GM12891 (cell line): ENCODE data around the gene ALOXE3.

Experiments used
- DNase-seq: peaks from one replicate; pipeline ENCODE4 v3.0.0; 2011; ENCODE audit warnings: low spot score; ENCODE audit not compliant: insufficient read length
- FAIRE-seq: peaks from 2 replicates; lab custom pipeline; 2011; peaks lifted over from hg19 to GRCh38; lab: Jason Lieb, UNC
- PAX5 ChIP-seq: IDR thresholded peaks from 2 replicates; pipeline ENCODE4 v1.6.1; 2011; ENCODE audit warnings: low read length, moderate library complexity, mild to moderate bottlenecking; ENCODE audit not compliant: insufficient read depth, severe bottlenecking
- POLR2A ChIP-seq: IDR thresholded peaks from 2 replicates; pipeline ENCODE4 v1.6.1; 2011; ENCODE audit warnings: low read depth, low read length, control low read depth
- POLR2AphosphoS5 ChIP-seq: IDR thresholded peaks from 2 replicates; pipeline ENCODE4 v1.6.1; 2011; ENCODE audit warnings: low read depth, low read length, control low read depth
- POU2F2 ChIP-seq: IDR thresholded peaks from 2 replicates; pipeline ENCODE4 v1.6.1; 2011; ENCODE audit warnings: low read depth, mild to moderate bottlenecking, control low read depth, low read length, moderate library complexity
- SPI1 ChIP-seq: IDR thresholded peaks from 2 replicates; pipeline ENCODE4 v1.6.1; 2011; ENCODE audit warnings: low read depth, low read length, control low read depth
- TAF1 ChIP-seq: IDR thresholded peaks from 2 replicates; pipeline ENCODE4 v1.6.1; 2011; ENCODE audit warnings: low read depth, low read length, control low read depth

Gene ALOXE3

DNA sequence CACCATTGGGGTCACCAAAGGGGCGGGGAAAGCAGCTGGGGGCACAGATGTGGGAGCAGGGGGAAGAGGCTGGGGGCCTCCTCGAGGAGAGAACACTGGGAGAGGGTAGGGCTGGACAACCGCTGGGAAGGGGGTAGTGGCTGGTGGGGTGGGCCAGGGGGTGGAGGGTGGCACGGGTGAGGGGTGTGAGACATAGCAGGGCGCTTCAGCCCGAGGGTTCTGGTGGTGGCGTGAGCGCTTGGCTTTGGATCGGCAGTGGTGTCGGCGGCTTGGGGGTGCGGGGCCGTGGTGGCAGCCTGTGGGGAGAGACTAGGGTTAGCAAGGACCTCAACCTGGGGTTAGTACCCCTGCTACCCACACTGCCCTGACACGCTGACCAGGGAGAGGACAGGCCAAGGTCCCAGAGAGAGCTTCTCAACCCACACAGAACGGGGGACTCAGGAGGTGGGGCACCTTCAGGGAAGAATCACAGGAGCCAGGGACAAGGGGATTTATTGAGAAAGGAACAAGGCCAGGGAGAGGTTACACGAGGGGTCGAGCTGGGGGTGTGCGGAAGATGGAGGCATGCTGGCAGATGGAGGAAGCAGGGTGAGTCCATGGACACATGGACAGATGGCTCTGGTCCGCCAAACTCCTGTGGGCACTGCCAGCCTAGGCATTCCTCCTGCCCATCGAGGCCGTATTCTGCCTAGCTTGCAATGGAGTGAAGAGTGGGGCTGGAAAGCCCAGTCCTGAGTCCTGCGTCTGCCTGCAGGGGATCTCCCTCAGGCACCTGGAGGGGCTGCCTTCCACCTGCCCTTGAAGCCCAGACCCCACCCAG is 25.5 kb upstream of the ALOXE3 start:
- no peak for DNase-seq
- no peak for TF ChIP-seq SPI1
- no peak for TF ChIP-seq TAF1
- no peak; the same call in 1 of the 2 replicates for TF ChIP-seq POLR2AphosphoS5
- TF ChIP-seq POLR2A, result no peak
- no peak for TF ChIP-seq PAX5
- no peak for TF ChIP-seq POU2F2
- no peak for FAIRE-seq

DNA sequence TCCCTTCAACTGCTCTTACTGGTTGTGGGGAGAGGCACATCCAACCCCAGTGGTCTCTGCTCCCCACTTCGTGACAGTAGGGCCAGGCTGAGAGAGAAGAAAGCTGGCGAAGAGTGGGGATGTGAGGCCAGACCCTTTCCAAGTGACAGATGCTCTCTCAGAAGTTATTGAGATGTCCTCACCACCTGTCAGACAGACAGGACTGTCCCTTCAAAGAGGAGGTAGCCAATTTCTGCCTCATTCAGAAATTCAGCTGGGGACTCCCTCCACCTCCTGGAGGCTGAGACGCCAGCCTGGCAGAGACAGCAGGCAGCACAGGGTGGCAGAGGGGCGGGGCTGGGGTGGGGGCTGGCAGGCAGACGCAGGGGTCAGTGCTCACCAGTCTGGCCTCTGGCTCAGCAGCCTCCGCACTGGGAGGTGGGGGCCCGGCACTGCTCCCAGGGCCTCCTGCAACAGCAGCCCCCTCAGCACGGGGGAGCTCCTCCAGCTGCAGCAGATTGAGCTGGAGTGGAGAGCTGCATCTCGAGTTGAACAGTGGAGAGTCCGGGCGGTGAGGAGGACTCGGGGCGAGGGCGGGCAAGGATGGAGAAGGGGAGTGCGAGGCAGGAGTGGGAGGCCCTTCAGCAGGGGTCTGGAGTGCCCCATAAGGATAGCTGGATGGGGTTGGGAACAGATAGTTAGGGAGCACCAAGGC is 24.7 kb upstream of the ALOXE3 start:
- no peak for FAIRE-seq
- no peak for DNase-seq
- TF ChIP-seq PAX5 (no peak), POLR2A (no peak), POLR2AphosphoS5 (no peak; the same call in 1 of the 2 replicates)

DNA sequence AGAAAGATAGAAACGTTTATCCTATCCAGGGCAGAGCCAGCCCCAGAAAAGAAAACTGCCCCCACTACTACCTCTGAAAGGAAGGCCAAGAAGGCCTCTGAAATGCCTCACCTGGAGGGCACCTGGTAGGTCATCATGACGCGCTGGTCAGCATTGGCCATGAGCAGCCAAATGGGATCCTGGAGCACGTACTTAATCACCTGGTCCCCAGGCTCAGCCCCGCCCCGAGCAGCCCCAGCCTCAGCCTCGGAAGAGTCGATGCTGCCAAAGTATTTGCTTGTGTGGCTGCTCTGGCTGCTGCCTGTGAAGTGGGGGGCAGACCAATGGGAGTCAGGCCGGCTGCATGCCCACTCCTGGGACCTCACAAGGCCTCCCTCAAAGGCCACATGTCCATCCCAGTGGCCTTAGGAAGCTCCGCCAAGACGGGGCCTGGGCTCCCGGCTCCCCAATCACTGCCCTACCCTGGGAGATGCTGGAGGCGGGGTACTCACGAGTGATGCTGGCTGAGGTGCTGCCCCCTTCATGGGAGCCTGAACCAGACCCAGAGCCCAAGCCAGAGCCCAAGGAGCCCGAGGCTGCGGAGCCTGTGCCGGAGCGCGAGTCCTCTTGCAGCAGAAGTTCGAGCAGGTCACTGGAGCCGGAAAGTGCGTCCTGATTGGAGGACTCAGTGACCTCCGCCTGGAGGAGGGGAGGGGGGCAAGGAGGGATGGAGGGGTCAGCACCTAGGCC is 24.0 kb upstream of the ALOXE3 start:
- no peak for DNase-seq
- TF ChIP-seq POU2F2, result no peak
- TF ChIP-seq POLR2AphosphoS5, result 0 out of 2 replicates have a peak, but pooled peaks have one; percentile 6
- FAIRE-seq, result no peak

DNA sequence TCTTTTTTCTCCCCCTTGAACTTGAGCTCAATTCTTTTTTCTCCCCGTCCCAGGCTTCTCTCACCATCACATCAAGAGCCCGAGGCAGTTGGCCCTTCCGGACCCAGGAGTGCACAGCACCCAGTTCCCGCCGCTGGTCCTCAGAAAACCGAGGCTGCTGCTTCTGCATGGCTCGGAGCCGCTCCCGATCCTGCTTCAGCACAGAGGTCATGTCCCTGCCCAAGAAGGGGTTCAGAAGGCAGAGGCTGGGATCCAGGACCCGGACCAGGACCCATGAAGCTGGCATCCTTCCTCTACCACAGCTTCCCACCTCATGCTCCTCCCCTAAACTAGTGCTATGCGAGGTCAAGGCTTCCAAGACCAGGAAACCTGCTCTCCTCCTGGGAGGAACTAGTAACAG is 23.4 kb upstream of the ALOXE3 start:
- FAIRE-seq (no peak), DNase-seq (no peak)
- TF ChIP-seq POLR2A, result no peak
- TF ChIP-seq PAX5, result no peak

DNA sequence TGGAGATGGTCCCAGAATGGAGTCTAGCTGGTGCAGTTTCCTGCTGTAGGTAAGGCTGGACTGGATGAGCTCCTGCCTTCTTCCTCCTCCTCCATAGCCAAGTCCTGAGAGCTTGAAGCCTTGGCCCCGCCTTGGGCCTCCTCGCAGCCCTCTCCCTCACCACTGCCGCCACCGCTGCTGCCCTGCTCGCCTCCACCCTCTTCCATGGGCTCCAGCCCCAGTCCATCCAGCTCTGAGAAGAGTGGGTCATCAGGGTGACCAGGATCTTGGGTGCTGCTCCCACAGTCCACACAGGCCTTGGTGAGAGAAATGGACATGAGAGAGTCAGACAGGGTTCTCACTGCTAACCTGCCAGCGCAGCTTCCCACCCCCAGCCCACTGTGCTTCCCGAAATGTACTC is 22.7 kb upstream of the ALOXE3 start:
- FAIRE-seq, result no peak
- no peak for DNase-seq
- TF ChIP-seq SPI1, result no peak
- TF ChIP-seq POU2F2, result no peak
- TF ChIP-seq POLR2A, result no peak

DNA sequence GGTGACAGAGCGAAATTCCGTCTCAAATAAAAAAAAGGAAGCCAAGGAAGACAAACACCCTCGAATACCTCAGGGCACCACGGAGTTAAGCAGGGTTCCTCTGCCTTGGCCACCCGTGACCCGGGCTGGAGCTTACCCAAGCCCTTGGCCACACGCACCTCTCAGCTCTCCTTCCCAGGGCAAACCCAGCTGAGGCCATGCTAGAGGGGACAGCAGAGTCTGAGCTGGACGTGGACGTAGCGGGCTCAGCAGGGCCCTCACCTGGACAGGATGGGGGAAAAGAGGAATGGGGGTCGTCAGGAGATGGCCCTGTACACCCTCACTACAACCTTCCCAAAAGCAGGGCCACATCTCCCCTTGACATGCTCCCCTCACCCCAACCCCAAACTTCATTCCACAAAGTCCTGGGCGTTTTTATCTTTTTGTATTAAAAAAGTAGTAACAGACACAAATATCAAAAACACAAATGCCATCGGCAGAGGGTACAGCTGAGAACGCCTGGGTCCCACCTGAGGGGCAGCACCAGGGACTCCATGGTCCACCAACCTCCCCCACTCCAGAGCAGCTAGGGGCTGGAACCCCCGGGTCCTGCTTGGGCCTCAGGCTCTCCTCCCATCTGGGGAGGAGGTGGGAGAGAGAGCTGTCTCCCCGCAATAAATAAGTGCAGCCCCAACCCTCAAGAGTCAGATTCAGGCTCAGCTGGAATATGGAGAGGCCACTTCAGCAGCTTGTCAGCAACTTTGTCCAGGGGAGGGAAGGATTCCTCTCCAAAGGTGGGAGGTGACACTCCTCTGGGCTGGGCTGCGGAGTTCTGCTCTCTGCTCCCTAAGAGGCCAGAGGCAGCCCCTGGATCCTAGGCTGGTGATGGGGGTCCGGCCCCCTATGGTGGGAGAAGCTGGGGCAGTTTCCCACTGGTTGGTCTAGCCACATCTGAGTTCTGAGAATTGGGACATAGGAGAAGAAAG is 22.0 kb upstream of the ALOXE3 start:
- no peak for TF ChIP-seq PAX5
- no peak for TF ChIP-seq SPI1
- no peak for TF ChIP-seq POLR2AphosphoS5
- TF ChIP-seq TAF1, result no peak
- TF ChIP-seq POLR2A, result no peak
- no peak for TF ChIP-seq POU2F2
- FAIRE-seq, result no peak
- no peak for DNase-seq

DNA sequence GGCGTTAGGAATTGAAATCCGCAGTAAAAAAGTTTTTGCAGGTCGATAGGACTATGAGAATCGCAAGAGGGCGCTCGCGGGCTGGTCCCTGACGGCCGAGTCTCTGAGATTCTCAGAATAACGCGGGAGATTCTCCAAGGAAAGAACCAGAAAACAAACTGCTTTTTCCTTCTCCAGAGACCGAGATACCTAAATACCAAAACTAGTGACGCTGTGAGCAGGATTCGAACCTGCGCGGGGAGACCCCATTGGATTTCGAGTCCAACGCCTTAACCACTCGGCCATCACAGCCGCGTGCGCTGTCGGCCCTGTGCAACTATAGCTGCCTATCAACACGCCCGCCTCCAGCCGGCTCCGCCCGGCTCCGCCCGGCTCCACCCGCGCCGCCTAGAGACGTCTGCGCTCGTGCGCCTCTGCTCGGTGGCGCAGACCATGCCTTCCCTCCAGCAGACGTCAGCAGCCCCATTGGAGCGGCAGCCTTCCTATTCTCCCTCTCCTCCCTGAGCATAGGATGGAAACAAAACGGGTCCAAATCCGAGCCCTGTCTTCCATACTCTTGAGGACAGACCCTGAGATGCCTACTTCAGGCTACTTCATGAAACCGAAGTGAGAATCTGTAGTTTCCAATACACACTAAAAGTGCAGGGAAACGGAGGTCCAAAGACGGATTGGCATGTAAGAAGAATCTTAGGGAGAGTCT is 20.5 kb upstream of the ALOXE3 start:
- peak; percentile 23; the same call in 1 of the 2 replicates for TF ChIP-seq TAF1
- TF ChIP-seq POU2F2, result peak; percentile 54; the same call in 1 of the 2 replicates
- TF ChIP-seq SPI1, result no peak
- DNase-seq, result peak; percentile 81
- FAIRE-seq, result peak; percentile 99

DNA sequence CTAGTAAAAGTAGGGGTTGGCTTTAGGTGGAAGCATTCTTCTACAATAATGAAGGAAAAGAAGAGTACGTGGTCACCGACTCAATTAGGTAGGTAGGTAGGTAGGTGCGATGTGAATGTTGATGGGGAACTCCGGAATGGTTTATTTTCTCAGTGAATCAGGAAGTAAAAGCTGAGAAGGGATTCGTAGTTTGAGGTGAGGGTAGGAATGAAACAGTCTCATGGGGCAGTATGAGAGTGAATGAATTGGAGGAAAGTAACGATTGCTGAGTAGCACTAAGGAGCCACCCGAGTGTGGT is 20.0 kb upstream of the ALOXE3 start:
- FAIRE-seq, result no peak
- no peak for DNase-seq
- TF ChIP-seq SPI1, result no peak
- no peak for TF ChIP-seq TAF1
- TF ChIP-seq PAX5, result no peak
- TF ChIP-seq POLR2AphosphoS5, result no peak
- no peak for TF ChIP-seq POU2F2
- no peak; the same call in 1 of the 2 replicates for TF ChIP-seq POLR2A

DNA sequence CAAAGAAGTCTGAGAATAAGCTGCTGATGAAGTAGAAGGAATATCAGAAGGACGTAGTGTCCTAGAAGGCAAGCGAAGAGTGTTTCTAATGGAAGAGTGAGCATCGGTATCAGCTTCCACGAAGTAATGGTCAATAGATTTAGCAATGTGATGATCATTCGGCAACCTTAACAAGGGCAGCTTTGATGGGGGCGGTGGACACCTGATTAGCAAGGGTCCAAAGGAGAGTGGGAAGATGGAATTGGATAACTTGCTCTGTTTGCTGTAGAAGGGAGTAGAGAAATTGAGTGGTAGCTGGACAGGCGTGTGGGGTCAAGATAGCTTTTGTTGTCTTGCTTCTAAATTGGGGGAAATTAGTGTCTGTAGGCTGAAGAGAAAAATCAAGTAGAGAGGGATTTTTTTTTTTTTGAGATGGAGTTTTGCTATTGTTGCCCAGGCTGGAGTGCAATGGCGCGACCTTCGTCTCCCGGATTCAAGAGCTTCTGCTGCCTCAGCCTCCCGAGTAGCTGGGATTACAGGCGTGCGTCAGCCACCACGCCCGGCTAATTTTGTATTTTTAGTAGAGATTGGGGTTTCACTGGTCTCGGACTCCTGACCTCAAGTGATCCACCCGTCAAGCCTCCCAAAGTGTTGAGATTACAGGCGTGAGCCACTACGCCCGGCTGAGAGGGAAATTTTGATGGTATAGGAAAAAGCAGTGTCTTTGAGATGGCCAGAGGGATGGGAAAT is 19.5 kb upstream of the ALOXE3 start:
- TF ChIP-seq POU2F2 (no peak), PAX5 (no peak), TAF1 (no peak), SPI1 (no peak), POLR2AphosphoS5 (no peak), POLR2A (no peak)
- DNase-seq (no peak), FAIRE-seq (peak; percentile 35)
